HG02678 (cell line): Measurements from ENCODE around the gene ANTXR2.
"Not testable (repeated sequence)": the region's sequence is repeated elsewhere in the genome, so short reads cannot be mapped to it uniquely, and the experiment has no call there.

Source experiments
- ATAC-seq: cut with Tn5 transposase; IDR thresholded peaks from one replicate; pipeline ENCODE4 v1.9.1; 2021; ENCODE audit warnings: mild to moderate bottlenecking, moderate library complexity; ENCODE audit not compliant: unreplicated experiment

ANTXR2 gene

GRCh38 chr4:79993476-79993875 is 79.6 kb downstream of the ANTXR2 start:
- ATAC-seq: no peak

GRCh38 chr4:79991601-79992000 is 81.4 kb downstream of the ANTXR2 start:
- no peak for ATAC-seq

GRCh38 chr4:79991100-79991499 is 81.9 kb downstream of the ANTXR2 start:
- not testable (repeated sequence) for ATAC-seq

GRCh38 chr4:79987401-79987800 is 85.6 kb downstream of the ANTXR2 start:
- ATAC-seq: no peak

- ATAC-seq: no peak
These were observed 89.6 kb downstream of the ANTXR2 start for GRCh38 chr4:79983431-79983830.

- no peak for ATAC-seq
These were observed 90.3 kb downstream of the ANTXR2 start for GRCh38 chr4:79982601-79983322.

- ATAC-seq: no peak
These were observed 92.6 kb downstream of the ANTXR2 start for GRCh38 chr4:79980448-79980847.

- ATAC-seq: no peak
These were observed 93.1 kb downstream of the ANTXR2 start for GRCh38 chr4:79979785-79980437.

- ATAC-seq: no peak
These were observed 95.7 kb downstream of the ANTXR2 start for GRCh38 chr4:79977131-79977840.

- no peak for ATAC-seq
These were observed 108.4 kb downstream of the ANTXR2 start for GRCh38 chr4:79964400-79965211.

GRCh38 chr4:79964020-79964399 is 109.0 kb downstream of the ANTXR2 start:
- ATAC-seq: no peak

- ATAC-seq: no peak
These were observed 113.4 kb downstream of the ANTXR2 start for GRCh38 chr4:79959652-79960051.

GRCh38 chr4:79958466-79959264 is 114.4 kb downstream of the ANTXR2 start:
- no peak for ATAC-seq

- ATAC-seq: no peak
These were observed 123.9 kb downstream of the ANTXR2 start for GRCh38 chr4:79949178-79949577.

- no peak for ATAC-seq
These were observed 124.3 kb downstream of the ANTXR2 start for GRCh38 chr4:79948739-79949138.

GRCh38 chr4:79948261-79948660 is 124.8 kb downstream of the ANTXR2 start:
- no peak for ATAC-seq

- no peak for ATAC-seq
These were observed 125.6 kb downstream of the ANTXR2 start for GRCh38 chr4:79947386-79947785.

- no peak for ATAC-seq
These were observed 137.8 kb downstream of the ANTXR2 start for GRCh38 chr4:79935274-79935673.

GRCh38 chr4:79934660-79935059 is 138.4 kb downstream of the ANTXR2 start:
- ATAC-seq: no peak

- no peak for ATAC-seq
These were observed 145.1 kb downstream of the ANTXR2 start for GRCh38 chr4:79927931-79928330.
